ENCODE results near the gene TRAF2. TPM values are rescaled to one million over a fixed set of nuclear protein-coding genes. Genes with fewer than 3 reads are reported as not detected.

TRAF2 gene
- total RNA-seq, 1 donor from 2014 or later, result 21.9 TPM

GRCh38 chr9:136973618-136974617, 87.6 kb downstream of the TRAF2 start:
- DNase-seq (ENCODE audit: extremely low read depth, low read depth, low spot score), result no peak

DNA sequence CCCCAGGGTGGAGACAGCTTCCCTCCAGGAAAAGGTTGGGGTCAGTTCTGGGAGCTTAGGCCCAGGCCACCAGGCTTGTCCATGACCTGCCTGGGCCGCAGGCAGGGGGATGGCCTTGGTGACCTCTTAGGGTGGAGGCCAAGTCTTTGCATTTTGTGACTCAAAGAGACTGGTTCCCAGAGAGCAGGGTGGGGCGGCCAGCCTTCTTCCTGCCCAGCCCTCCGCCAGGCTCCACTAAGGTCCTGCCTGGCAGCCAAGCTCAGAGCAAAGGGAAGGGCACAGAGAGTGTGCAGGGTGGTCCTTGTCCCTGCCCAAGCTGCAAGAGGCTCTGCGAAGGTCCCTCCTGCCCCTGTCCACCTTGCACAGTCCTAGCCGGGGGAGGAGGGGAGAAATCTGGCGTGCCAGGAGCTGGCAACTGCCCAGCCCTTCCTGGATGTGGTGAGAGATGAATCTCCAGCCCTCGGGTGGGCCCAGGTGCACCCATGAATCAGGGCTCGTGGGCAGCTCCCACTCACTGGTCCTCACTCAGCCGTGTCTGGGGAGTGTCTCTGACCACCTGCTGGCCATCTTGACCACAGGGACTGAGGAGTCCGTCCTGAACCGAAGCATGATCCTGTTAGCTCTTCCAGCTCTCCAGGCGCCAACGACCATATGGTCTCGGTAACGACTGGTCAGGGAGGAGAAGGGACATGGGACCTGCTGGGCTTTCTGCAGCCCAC, 88.7 kb downstream of the TRAF2 start:
- DNase-seq (ENCODE audit: extremely low read depth, low read depth, low spot score), result no peak

GRCh38 chr9:136975644-136976043, 89.3 kb downstream of the TRAF2 start:
- no peak for DNase-seq (ENCODE audit: extremely low read depth, low read depth, low spot score)

Other genes with a start within 250 kb of the TRAF2 start
- gene EGFL7, start 223.6 kb upstream of the TRAF2 start, total RNA-seq, result 712 and 917 TPM in 2 replicates
- gene AGPAT2, start 199.1 kb upstream of the TRAF2 start, total RNA-seq, result 43.2 and 50.2 TPM in 2 replicates
- gene DIPK1B, start 173.9 kb upstream of the TRAF2 start, total RNA-seq, result 153 and 247 TPM in 2 replicates
- gene LCN10, start 143.6 kb upstream of the TRAF2 start, total RNA-seq, result not detected in 2 replicates
- not detected in 2 replicates for gene LCN6, start 138.0 kb upstream of the TRAF2 start, total RNA-seq
- not detected in 2 replicates for gene LCN8, start 128.3 kb upstream of the TRAF2 start, total RNA-seq
- 0.29 TPM in 1 of 2 replicates, not detected in the other for gene LCN15, start 122.0 kb upstream of the TRAF2 start, total RNA-seq
- 69.7 and 113 TPM in 2 replicates for gene TMEM141, start 95.2 kb upstream of the TRAF2 start, total RNA-seq
- 0.41 and 0.48 TPM in 2 replicates for gene CCDC183, start 90.2 kb upstream of the TRAF2 start, total RNA-seq
- 90.2 and 99.9 TPM in 2 replicates for gene RABL6, start 78.6 kb upstream of the TRAF2 start, total RNA-seq
- 0.48 and 1.6 TPM in 2 replicates for gene AJM1, start 44.0 kb upstream of the TRAF2 start, total RNA-seq
- gene PHPT1, start 37.1 kb upstream of the TRAF2 start, total RNA-seq, result 153 and 179 TPM in 2 replicates
- gene MAMDC4, start 34.2 kb upstream of the TRAF2 start, total RNA-seq, result 1.4 and 3.4 TPM in 2 replicates
- gene EDF1, start 20.2 kb upstream of the TRAF2 start, total RNA-seq, result 496 and 520 TPM in 2 replicates
- gene FBXW5, start 58.2 kb downstream of the TRAF2 start, total RNA-seq, result 187 and 188 TPM in 2 replicates
- not detected in 2 replicates for gene C8G, start 58.7 kb downstream of the TRAF2 start, total RNA-seq
- gene LCN12, start 65.8 kb downstream of the TRAF2 start, total RNA-seq, result not detected in 2 replicates
- gene PTGDS, start 91.0 kb downstream of the TRAF2 start, total RNA-seq, result not detected in 2 replicates
- not detected in 2 replicates for gene LCNL1, start 96.5 kb downstream of the TRAF2 start, total RNA-seq
- 28.0 and 47.2 TPM in 2 replicates for gene PAXX, start 105.9 kb downstream of the TRAF2 start, total RNA-seq
- 0.29 and 2.3 TPM in 2 replicates for gene CLIC3, start 110.1 kb downstream of the TRAF2 start, total RNA-seq
- gene ABCA2, start 141.7 kb downstream of the TRAF2 start, total RNA-seq, result 27.2 and 28.4 TPM in 2 replicates
- not detected in 2 replicates for gene FUT7, start 145.6 kb downstream of the TRAF2 start, total RNA-seq
- gene NPDC1, start 159.7 kb downstream of the TRAF2 start, total RNA-seq, result 195 and 250 TPM in 2 replicates
- not detected in 2 replicates for gene ENTPD2, start 167.5 kb downstream of the TRAF2 start, total RNA-seq
- 6.1 and 6.7 TPM in 2 replicates for gene SAPCD2, start 184.0 kb downstream of the TRAF2 start, total RNA-seq
- gene UAP1L1, start 191.0 kb downstream of the TRAF2 start, total RNA-seq, result 17.2 and 30.3 TPM in 2 replicates
- gene MAN1B1, start 200.5 kb downstream of the TRAF2 start, total RNA-seq, result 109 and 118 TPM in 2 replicates
- 154 and 167 TPM in 2 replicates for gene DPP7, start 228.2 kb downstream of the TRAF2 start, total RNA-seq